ENCODE results near the gene CYB561D1. TPM values are rescaled to one million over a fixed set of nuclear protein-coding genes. Genes with fewer than 3 reads are reported as not detected.

The CYB561D1 gene
- total and polyA plus RNA-seq, 12 donors = 4.4 to 21.2 (median 11.5) TPM

GRCh38 chr1:109499661-109500536 lies 6.0 kb downstream of the CYB561D1 start:
- H3K27ac ChIP-seq = peak overlapping the region in 3 of 5 donors; percentile 36 to 74 (median 65)
- intact Hi-C loops (cut with DNase I) = no loop called here
- H3K9me3 ChIP-seq (replicated peaks in 1 of 3) = no peaks in the 10 kb centered on the region
- H3K4me3 ChIP-seq = no peak overlapping the region
- peak in 5 of 6 experiments; percentile 10 to 49 (median 33) for TF ChIP-seq CTCF (IDR thresholded peaks at IDR 0.05)
- TF ChIP-seq POLR2A (IDR thresholded peaks at IDR 0.05) = peak in 1 of 2 donors; percentile 33
- DNase-seq = peak in 6 of 7 donors; percentile 61 to 78 (median 64)
- H3K36me3 ChIP-seq (replicated peaks in 1 of 2) = peaks cover 0 to 26% of the 10 kb centered on the region in 2 donors
- H3K27me3 ChIP-seq = no peaks in the 10 kb centered on the region
- peaks cover 17 to 28% of the 10 kb centered on the region in 2 donors for H3K4me1 ChIP-seq (replicated peaks in 1 of 2)
- WGBS, 4 donors = 42 to 50% (median 44%) methylated on average over 4 of the region's 4 CpGs

DNA sequence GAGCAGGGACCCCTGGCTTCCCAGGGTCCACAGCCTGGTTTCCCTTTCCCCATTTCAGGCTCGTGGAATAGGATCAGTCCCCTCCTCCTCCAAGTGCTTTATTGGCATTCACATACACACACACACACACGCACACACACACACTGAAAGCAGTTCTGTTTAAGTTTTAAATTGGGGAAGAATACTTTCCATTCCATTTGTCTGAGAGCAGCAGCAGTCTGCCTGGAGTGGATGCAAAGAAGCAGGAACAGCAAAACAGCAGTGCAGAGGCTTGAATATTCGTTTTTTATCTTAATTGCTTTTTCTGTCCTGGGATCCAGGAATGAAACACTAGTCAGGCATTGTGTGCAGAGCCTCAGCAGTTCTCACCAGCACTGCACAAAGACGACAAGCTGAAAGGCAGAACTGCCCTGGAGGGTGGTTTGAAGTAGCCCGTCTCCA lies 7.1 kb downstream of the CYB561D1 start:
- Histone ChIP-seq H3K27me3 (no peaks in the 10 kb centered on the region), H3K9me3 (replicated peaks in 1 of 3) (no peaks in the 10 kb centered on the region), H3K4me1 (replicated peaks in 1 of 2) (peaks cover 13 to 24% of the 10 kb centered on the region in 2 donors), H3K36me3 (replicated peaks in 1 of 2) (peaks cover 0 to 21% of the 10 kb centered on the region in 2 donors), H3K4me3 (no peak overlapping the region), H3K27ac (peak overlapping the region in 2 of 5 donors; percentile 65 to 74)
- WGBS, 4 donors = 38 to 53% (median 46%) methylated on average over 3 to 5 of the region's 5 CpGs
- no peak for TF ChIP-seq CTCF (IDR thresholded peaks at IDR 0.05)
- no peak for TF ChIP-seq POLR2A (IDR thresholded peaks at IDR 0.05)
- no peak for DNase-seq
- intact Hi-C loops (cut with DNase I) = no loop called here

DNA sequence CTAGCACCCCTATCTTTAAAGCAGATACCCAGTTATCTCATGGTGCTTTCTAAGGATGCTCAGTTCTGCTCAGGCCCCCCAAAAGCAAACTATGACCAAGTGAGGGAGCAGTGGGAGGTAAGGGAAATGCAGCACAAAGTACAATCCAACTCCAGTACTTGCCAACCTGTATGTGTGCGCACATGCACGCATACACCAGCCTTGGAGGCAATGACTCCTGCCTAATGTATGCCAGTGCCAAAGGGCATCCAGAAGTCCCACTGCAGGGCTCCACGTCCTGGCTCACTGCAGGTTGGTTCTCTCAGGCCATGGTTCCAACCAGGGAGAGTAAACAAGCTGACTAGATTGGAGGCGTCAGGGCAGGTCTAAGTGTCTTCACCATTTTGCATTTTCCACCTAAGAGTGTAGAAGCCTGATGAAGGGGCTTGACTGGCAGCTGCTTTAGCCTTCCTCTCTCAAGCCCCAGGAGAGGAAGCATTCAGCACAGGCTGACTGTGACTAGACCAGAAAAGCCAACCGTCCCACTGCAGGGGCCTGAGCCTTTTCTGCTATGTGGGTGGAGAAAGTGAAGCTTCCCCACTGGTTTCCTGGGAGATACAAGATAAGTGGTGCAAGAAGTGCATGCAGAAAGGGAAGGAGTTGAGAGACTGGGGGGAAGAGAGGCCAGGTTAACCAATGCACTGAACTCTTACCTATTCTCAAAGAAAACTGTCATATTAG lies 7.9 kb downstream of the CYB561D1 start:
- Histone ChIP-seq H3K27me3 (no peaks in the 10 kb centered on the region), H3K9me3 (replicated peaks in 1 of 3) (no peaks in the 10 kb centered on the region), H3K27ac (peak overlapping the region in 1 of 5 donors; percentile 4), H3K4me1 (replicated peaks in 1 of 2) (peaks cover 13 to 24% of the 10 kb centered on the region in 2 donors), H3K36me3 (replicated peaks in 1 of 2) (peaks cover 0 to 12% of the 10 kb centered on the region in 2 donors), H3K4me3 (no peak overlapping the region)
- DNase-seq = no peak
- 75 to 91% (median 78%) methylated on average over 4 to 5 of the region's 5 CpGs for WGBS, 4 donors
- no peak for TF ChIP-seq POLR2A (IDR thresholded peaks at IDR 0.05)
- no peak for TF ChIP-seq CTCF (IDR thresholded peaks at IDR 0.05)
- intact Hi-C loops (cut with DNase I) = no loop called here

GRCh38 chr1:109502364-109502851 lies 8.5 kb downstream of the CYB561D1 start:
- Histone ChIP-seq H3K27ac (peak overlapping the region in 2 of 5 donors; percentile 4 to 14), H3K9me3 (replicated peaks in 1 of 3) (no peaks in the 10 kb centered on the region), H3K4me1 (replicated peaks in 1 of 2) (peaks cover 13 to 24% of the 10 kb centered on the region in 2 donors), H3K4me3 (no peak overlapping the region), H3K36me3 (replicated peaks in 1 of 2) (peaks cover 0 to 6% of the 10 kb centered on the region in 2 donors), H3K27me3 (no peaks in the 10 kb centered on the region)
- DNase-seq = no peak
- TF ChIP-seq CTCF (IDR thresholded peaks at IDR 0.05) (no peak), POLR2A (IDR thresholded peaks at IDR 0.05) (no peak)
- intact Hi-C loops (cut with DNase I) = no loop called here
- WGBS, 4 donors = 56 to 68% (median 63%) methylated on average over 3 of the region's 3 CpGs
